Measurements from ENCODE around the gene C16orf89.

C16orf89 gene

GRCh38 chr16:4994719-4995434 is 70.9 kb downstream of the C16orf89 start:
- H3K27ac Mint-ChIP-seq = no peak overlapping the region
- H3K36me3 Mint-ChIP-seq = no peaks in the 10 kb centered on the region
- no peaks in the 10 kb centered on the region for H3K4me1 Mint-ChIP-seq (ENCODE audit: low read depth)
- H3K4me3 Mint-ChIP-seq = no peak overlapping the region
- peaks cover 18% of the 10 kb centered on the region for H3K27me3 Mint-ChIP-seq
- no peaks in the 10 kb centered on the region for H3K9me3 Mint-ChIP-seq (ENCODE audit: low read depth)
